ENCODE measurements around the gene IRAG1. TPM values are rescaled to one million over a fixed set of nuclear protein-coding genes. Genes with fewer than 3 reads are reported as not detected.

IRAG1 gene
- 1.0 and 4.2 TPM in 2 replicates for total RNA-seq

DNA sequence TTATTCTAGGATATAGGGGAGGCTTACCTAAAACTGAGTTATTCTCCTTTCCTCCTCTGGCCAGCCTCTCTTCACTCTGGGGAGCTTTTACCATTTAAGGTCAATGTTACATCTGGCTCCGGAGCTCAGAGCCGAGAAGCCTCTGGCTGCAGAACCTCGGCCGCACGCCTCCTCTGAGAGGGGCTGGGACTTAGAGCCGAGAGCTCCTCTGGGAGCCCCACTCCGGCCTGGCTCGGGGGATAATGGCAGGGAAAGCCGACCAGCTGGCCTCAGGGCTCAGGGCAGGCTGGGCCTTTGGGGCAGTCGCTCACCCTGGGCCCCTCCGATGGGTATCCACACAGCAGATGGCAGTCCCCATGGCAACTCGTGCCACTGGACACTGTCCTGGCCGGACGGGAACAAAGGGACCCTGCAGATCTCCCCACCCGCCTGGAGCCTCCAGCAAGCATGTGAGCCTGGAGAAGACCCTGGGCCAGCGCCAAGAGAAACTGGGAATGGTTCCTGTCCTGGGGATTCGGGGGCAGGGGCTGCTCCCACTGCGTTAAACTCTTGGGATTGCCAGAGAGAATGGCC is at the start of gene IRAG1:
TSS of gene IRAG1 (minus strand) at position 247 of the 573 bp plus-strand sequence. CDS start at position 94, 153 bp downstream.

Other genes with a start within 250 kb of the IRAG1 start
- gene AMPD3, start 238.5 kb downstream of the IRAG1 start, total RNA-seq, result 2.9 and 8.4 TPM in 2 replicates
- gene RNF141, start 152.6 kb downstream of the IRAG1 start, total RNA-seq, result 14.6 and 19.1 TPM in 2 replicates
- not detected in 2 replicates for gene LYVE1, start 125.1 kb downstream of the IRAG1 start, total RNA-seq
- gene CTR9, start 57.5 kb upstream of the IRAG1 start, total RNA-seq, result 12.8 and 17.9 TPM in 2 replicates
- gene EIF4G2, start 115.2 kb upstream of the IRAG1 start, total RNA-seq, result 461 and 526 TPM in 2 replicates
- 19.6 and 24.5 TPM in 2 replicates for gene ZBED5, start 164.3 kb upstream of the IRAG1 start, total RNA-seq

Measured in pericardium fibroblast (primary cell).